Esophagus muscularis mucosa (tissue), 4 donors: ENCODE data around the gene PIGB. TPM values are rescaled to one million over a fixed set of nuclear protein-coding genes. Genes with fewer than 3 reads are reported as not detected.

Experiments
- DNase-seq: peaks from one replicate; pipeline ENCODE4 v3.0.0-alpha.2; 2017; ENCODE audit errors: extremely low spot score
- H3K27ac ChIP-seq, 4 donors: fragments of 200-600 bp; sonication (generic); replicated peaks in 1 of 4; 1 replicate in 3 of 4; 2 replicates in 1 of 4; pipeline ENCODE4 v1.5.1; 2016 to 2019; ENCODE audit warnings: mild to moderate bottlenecking in 1 of 4
- H3K27me3 ChIP-seq, 4 donors: fragments of 200-600 bp; sonication (generic); one replicate each; pipeline versions ENCODE4 v1.5.1 to v1.6.0; 2016 to 2019
- H3K36me3 ChIP-seq, 4 donors: fragments of 200-600 bp; sonication (generic); one replicate each; pipeline ENCODE4 v1.5.1; 2016 to 2019
- H3K4me1 ChIP-seq, 4 donors: fragments of 200-600 bp; sonication (generic); one replicate each; pipeline ENCODE4 v1.5.1; 2016 to 2019
- H3K4me3 ChIP-seq, 4 donors: fragments of 200-600 bp; sonication (generic); 1 replicate in 2 of 4; 2 replicates in 2 of 4; pipeline ENCODE4 v1.5.1; 2016 to 2019; ENCODE audit warnings: mild to moderate bottlenecking in 4 of 4, moderate library complexity in 1 of 4
- H3K9me3 ChIP-seq, 4 donors: fragments of 200-600 bp; sonication (generic); 1 replicate in 3 of 4; 2 replicates in 1 of 4; pipeline ENCODE4 v1.5.1; 2016 to 2019
- CTCF ChIP-seq, 3 experiments: fragments of 200-600 bp in 2 of 3; fragments of 450-650 bp in 1 of 3; sonication (generic) in 2 of 3; IDR thresholded peaks; one replicate each; pipeline ENCODE4 v1.5.1; 2017 to 2019; ENCODE audit warnings: antibody characterized with exemption in 3 of 3, mild to moderate bottlenecking in 2 of 3, moderate library complexity in 1 of 3
- EP300 ChIP-seq: sonication (generic); formaldehyde crosslinking; IDR thresholded peaks from one replicate; pipeline ENCODE4 v1.6.1; 2017; ENCODE audit warnings: antibody characterized with exemption
- POLR2A ChIP-seq: fragments of 450-650 bp; IDR thresholded peaks from one replicate; pipeline ENCODE4 v1.6.1; 2017; ENCODE audit warnings: antibody characterized with exemption, moderate library complexity, mild to moderate bottlenecking, low read depth
- POLR2AphosphoS5 ChIP-seq, 2 donors: sonication (generic); formaldehyde crosslinking; IDR thresholded peaks; one replicate each; pipeline ENCODE4 v1.6.1; 2017; ENCODE audit warnings: antibody characterized with exemption in 2 of 2
- WGBS: methylation state at CpG from one replicate; pipeline ENCODE4 v1.1.5; 2018; 5-methylcytosine and 5-hydroxymethylcytosine counted together
- intact Hi-C: fragments of 100-400 bp; cut with DNase I; formaldehyde crosslinking; loops from one replicate; pipeline ENCODE4 v1.15.1; 2023
- total RNA-seq, 4 donors: library from RNA; depleted of rRNA; stranded (reverse); fragments of >200 nt; gene quantifications; one replicate each; pipeline versions ENCODE4 v1.1.0 to v1.2.1, GENCODE V29; 2016

PIGB gene
- total RNA-seq, 4 donors from 2014 or later = 4.5 to 9.6 (median 6.5) TPM

- H3K27ac ChIP-seq = no peak overlapping the region
- H3K4me3 ChIP-seq = no peak overlapping the region
- 87% methylated on average over 1 of the region's 1 CpG for WGBS
- intact Hi-C loops = no loop called here
- no peak for DNase-seq
- TF ChIP-seq EP300 (no peak), POLR2AphosphoS5 (IDR thresholded peaks at IDR 0.05) (no peak), CTCF (IDR thresholded peaks at IDR 0.05) (no peak), POLR2A (no peak)
- no peaks in the 10 kb centered on the region for H3K27me3 ChIP-seq
- no peaks in the 10 kb centered on the region for H3K4me1 ChIP-seq
- H3K9me3 ChIP-seq = no peaks in the 10 kb centered on the region
- H3K36me3 ChIP-seq = peaks cover 21 to 67% (median 49%) of the 10 kb centered on the region in 4 donors
Measured at GRCh38 chr15:55366981-55367380, 48.0 kb downstream of the PIGB start.

- H3K4me3 ChIP-seq = no peak overlapping the region
- H3K27me3 ChIP-seq = no peaks in the 10 kb centered on the region
- H3K36me3 ChIP-seq = peaks cover 29 to 90% (median 53%) of the 10 kb centered on the region in 4 donors
- 36% methylated on average over 3 of the region's 3 CpGs for WGBS
- H3K27ac ChIP-seq = peak overlapping the region in 1 of 4 donors; percentile 12
- intact Hi-C loops = no loop called here
- no peak for DNase-seq
- TF ChIP-seq CTCF (IDR thresholded peaks at IDR 0.05) (no peak), POLR2AphosphoS5 (IDR thresholded peaks at IDR 0.05) (no peak), POLR2A (no peak), EP300 (no peak)
- no peaks in the 10 kb centered on the region for H3K4me1 ChIP-seq
- H3K9me3 ChIP-seq = no peaks in the 10 kb centered on the region
Measured at GRCh38 chr15:55372701-55373440, 53.8 kb downstream of the PIGB start.

GRCh38 chr15:55379095-55379494 is 60.1 kb downstream of the PIGB start:
- Histone ChIP-seq H3K27ac (no peak overlapping the region), H3K4me3 (no peak overlapping the region), H3K4me1 (no peaks in the 10 kb centered on the region), H3K36me3 (peaks cover 17 to 93% (median 61%) of the 10 kb centered on the region in 4 donors), H3K27me3 (no peaks in the 10 kb centered on the region), H3K9me3 (no peaks in the 10 kb centered on the region)
- intact Hi-C loops = no loop called here
- 92% methylated on average over 5 of the region's 5 CpGs for WGBS
- no peak for DNase-seq
- no peak for TF ChIP-seq POLR2A
- TF ChIP-seq POLR2AphosphoS5 (IDR thresholded peaks at IDR 0.05) = no peak
- TF ChIP-seq EP300 = no peak
- TF ChIP-seq CTCF (IDR thresholded peaks at IDR 0.05) = no peak

GRCh38 chr15:55381595-55381994 is 62.6 kb downstream of the PIGB start:
- intact Hi-C loops = no loop called here
- DNase-seq = no peak
- no peak overlapping the region for H3K27ac ChIP-seq
- H3K9me3 ChIP-seq = no peaks in the 10 kb centered on the region
- H3K4me3 ChIP-seq = no peak overlapping the region
- TF ChIP-seq POLR2AphosphoS5 (IDR thresholded peaks at IDR 0.05) (no peak), POLR2A (no peak), CTCF (IDR thresholded peaks at IDR 0.05) (no peak), EP300 (no peak)
- H3K4me1 ChIP-seq = no peaks in the 10 kb centered on the region
- H3K36me3 ChIP-seq = peaks cover 25 to 93% (median 56%) of the 10 kb centered on the region in 4 donors
- H3K27me3 ChIP-seq = no peaks in the 10 kb centered on the region

GRCh38 chr15:55383687-55384086 is 64.7 kb downstream of the PIGB start:
- Histone ChIP-seq H3K27ac (no peak overlapping the region), H3K4me3 (no peak overlapping the region), H3K27me3 (no peaks in the 10 kb centered on the region), H3K4me1 (no peaks in the 10 kb centered on the region), H3K9me3 (no peaks in the 10 kb centered on the region), H3K36me3 (peaks cover 30 to 91% (median 52%) of the 10 kb centered on the region in 4 donors)
- 96% methylated on average over 2 of the region's 2 CpGs for WGBS
- intact Hi-C loops = no loop called here
- DNase-seq = no peak
- no peak for TF ChIP-seq POLR2AphosphoS5 (IDR thresholded peaks at IDR 0.05)
- TF ChIP-seq POLR2A = no peak
- TF ChIP-seq EP300 = no peak
